HepG2 (cell line): ENCODE measurements around the gene GPATCH8. TPM values are rescaled to one million over a fixed set of nuclear protein-coding genes. Genes with fewer than 3 reads are reported as not detected.
A peak's percentile ranks its signal among the peaks of the same experiment; 100 is the strongest.

Experiments used
- CBX5 ChIP-seq: sonication (generic); formaldehyde crosslinking; IDR thresholded peaks from 2 replicates; pipeline ENCODE4 v1.4.0; 2020; ENCODE audit warnings: missing genetic modification reagents, borderline replicate concordance
- CC2D1A ChIP-seq: sonication (generic); formaldehyde crosslinking; IDR thresholded peaks from 2 replicates; pipeline ENCODE4 v1.8.1; 2023; ENCODE audit warnings: mild to moderate bottlenecking, missing genetic modification reagents
- CSRNP2 ChIP-seq: sonication (generic); formaldehyde crosslinking; conservative IDR thresholded peaks from 2 replicates; pipeline ENCODE4 v1.8.0; 2022; ENCODE audit warnings: low read depth, missing genetic modification reagents
- FIP1L1 ChIP-seq: fragments of 200-400 bp; formaldehyde crosslinking; IDR thresholded peaks from 2 replicates; pipeline ENCODE4 v1.6.1; 2018; ENCODE audit warnings: low read depth, mild to moderate bottlenecking, low read length, moderate library complexity, borderline replicate concordance; ENCODE audit not compliant: insufficient read depth
- FOXK2 ChIP-seq: fragments of 450-650 bp; IDR thresholded peaks from 2 replicates; pipeline ENCODE4 v1.6.1; 2016
- HOXD1 ChIP-seq: sonication (generic); formaldehyde crosslinking; IDR thresholded peaks from 2 replicates; pipeline ENCODE4 v1.5.0; 2020; ENCODE audit warnings: missing genetic modification reagents
- KDM1A ChIP-seq: IDR thresholded peaks from 2 replicates; pipeline ENCODE4 v1.6.1; 2016; ENCODE audit warnings: missing compliant biosample characterization
- KDM4B ChIP-seq: sonication (generic); formaldehyde crosslinking; IDR thresholded peaks from 2 replicates; pipeline ENCODE4 v1.4.0; 2020; ENCODE audit warnings: missing genetic modification reagents
- KDM5B ChIP-seq: sonication (generic); formaldehyde crosslinking; IDR thresholded peaks from 2 replicates; pipeline ENCODE4 v1.4.0; 2020; ENCODE audit warnings: missing genetic modification reagents, mild to moderate bottlenecking, borderline replicate concordance
- NKX3-1 ChIP-seq: sonication (generic); formaldehyde crosslinking; IDR thresholded peaks from 2 replicates; pipeline ENCODE4 v1.5.0; 2020; ENCODE audit warnings: missing genetic modification reagents
- PRMT3 ChIP-seq: sonication (generic); formaldehyde crosslinking; IDR thresholded peaks from 2 replicates; pipeline ENCODE4 v1.8.1; 2022; ENCODE audit warnings: low read depth, mild to moderate bottlenecking, moderate library complexity, missing genetic modification reagents, borderline replicate concordance
- RXRB ChIP-seq: IDR thresholded peaks from 2 replicates; pipeline ENCODE4 v1.6.1; 2016; ENCODE audit warnings: borderline replicate concordance, missing genetic modification reagents, missing compliant biosample characterization
- SAP130 ChIP-seq: IDR thresholded peaks from 2 replicates; pipeline ENCODE4 v1.6.1; 2016; ENCODE audit warnings: low read depth
- TERF1 ChIP-seq: sonication (generic); formaldehyde crosslinking; IDR thresholded peaks from 2 replicates; pipeline ENCODE4 v1.8.0; 2022; ENCODE audit warnings: mild to moderate bottlenecking, missing genetic modification reagents, moderate library complexity
- TFDP2 ChIP-seq: sonication (generic); formaldehyde crosslinking; IDR thresholded peaks from 2 replicates; pipeline ENCODE4 v1.4.0; 2020; ENCODE audit warnings: missing genetic modification reagents
- TMF1 ChIP-seq: sonication (generic); formaldehyde crosslinking; IDR thresholded peaks from 2 replicates; pipeline ENCODE4 v1.8.1; 2022; ENCODE audit warnings: low read depth, missing genetic modification reagents
- ZNF329 ChIP-seq: sonication (generic); formaldehyde crosslinking; IDR thresholded peaks from 2 replicates; pipeline ENCODE4 v1.9.0; 2021; ENCODE audit warnings: low read depth, mild to moderate bottlenecking, missing genetic modification reagents
- ZNF362 ChIP-seq: sonication (generic); formaldehyde crosslinking; IDR thresholded peaks from 2 replicates; pipeline ENCODE4 v1.4.0; 2020; ENCODE audit warnings: missing genetic modification reagents, mild to moderate bottlenecking, borderline replicate concordance
- ZNF414 ChIP-seq: sonication (generic); formaldehyde crosslinking; IDR thresholded peaks from 2 replicates; pipeline ENCODE4 v1.5.0; 2020; ENCODE audit warnings: missing genetic modification reagents
- ZNF564 ChIP-seq: sonication (generic); formaldehyde crosslinking; IDR thresholded peaks from 2 replicates; pipeline ENCODE4 v1.8.1; 2023; ENCODE audit warnings: mild to moderate bottlenecking, missing genetic modification reagents
- ZXDC ChIP-seq: sonication (generic); formaldehyde crosslinking; IDR thresholded peaks from 2 replicates; pipeline ENCODE4 v1.5.0; 2020; ENCODE audit warnings: mild to moderate bottlenecking, missing genetic modification reagents
- polyA plus RNA-seq, 8 experiments: library from polyadenylated mRNA; depleted of rRNA in 3 of 8; stranded (reverse) in 7 of 8; unstranded in 1 of 8; fragments of >200 nt; fragmentation: Illumina TruSeq in 4 of 8; extraction: Trizol in 4 of 8; gene quantifications; 2 replicates each; pipeline versions ENCODE4 v1.2.1 to v1.2.3, GENCODE V29; 2011 to 2016; ENCODE audit warnings: low read depth in 4 of 8, missing spikeins in 1 of 8, mixed read lengths in 1 of 8; ENCODE audit not compliant: insufficient read depth in 1 of 8
- total RNA-seq, 5 experiments: library from RNA; depleted of rRNA; stranded (reverse); fragments of >200 nt; fragmentation: Illumina TruSeq; extraction: Trizol; gene quantifications; 2 replicates each; pipeline ENCODE4 v1.2.3, GENCODE V29; 2016; ENCODE audit warnings: low read depth in 1 of 5

The GPATCH8 gene
- total and polyA plus RNA-seq, 2 of the 13 experiments (the other 11 are each of a cell fraction or from before 2014, with no cell fraction given): 20.7 to 21.5 TPM

GRCh38 chr17:44533533-44534246, 30.5 kb upstream of the GPATCH8 start (continued):
- TF ChIP-seq TMF1 (no peak), ZNF414 (CRISPR knock-in tag) (no peak), FOXK2 (no peak), CC2D1A (no peak), CBX5 (CRISPR knock-in tag) (peak; percentile 83; the same call in 1 of the 2 replicates), SAP130 (CRISPR knock-in tag) (peak; percentile 61), ZXDC (no peak), FIP1L1 (no peak), NKX3-1 (no peak), ZNF362 (no peak; the same call in 1 of the 2 replicates), ZNF329 (CRISPR knock-in tag) (no peak), ZNF564 (no peak), HOXD1 (CRISPR knock-in tag) (0 out of 2 replicates have a peak, but pooled peaks have one; percentile 34), KDM1A (CRISPR knock-in tag) (no peak), TERF1 (CRISPR knock-in tag) (no peak), PRMT3 (CRISPR knock-in tag) (no peak), CSRNP2 (CRISPR knock-in tag) (no peak), KDM4B (CRISPR knock-in tag) (no peak), TFDP2 (CRISPR knock-in tag) (peak; percentile 72), RXRB (CRISPR knock-in tag) (peak; percentile 50; the same call in 1 of the 2 replicates), KDM5B (CRISPR knock-in tag) (peak; percentile 84; the same call in 1 of the 2 replicates)
